Endothelial cell of umbilical vein (primary cell): Measurements from ENCODE around the gene UCKL1. TPM values are rescaled to one million over a fixed set of nuclear protein-coding genes. Genes with fewer than 3 reads are reported as not detected.
A peak's percentile ranks its signal among the peaks of the same experiment; 100 is the strongest.

Experiments
- BruUV-seq: library from RNA; stranded (reverse); fragments of 400-500 nt; replicated peaks from 2 replicates; lab custom pipeline; 2021; lab: Mats Ljungman, UMichigan
- CTCF ChIA-PET: fragments of 300-600, 350-600 bp; sonication (Branson Sonifier 250); formaldehyde crosslinking; loops from one replicate; lab custom pipeline; 2021; ENCODE audit warnings: antibody characterized with exemption, inconsistent platforms; lab: Charles Lee
- POLR2A ChIA-PET: fragments of 300-600, 350-600 bp; sonication (Branson Sonifier 250); formaldehyde crosslinking; loops from one replicate; lab custom pipeline; 2021; ENCODE audit warnings: antibody characterized with exemption, inconsistent platforms; lab: Charles Lee
- DNase-seq: peaks from one replicate; pipeline ENCODE4 v3.0.0-alpha.2; 2011; ENCODE audit warnings: low read depth, low spot score
- FAIRE-seq: peaks from 2 replicates; lab custom pipeline; 2011; peaks lifted over from hg19 to GRCh38; lab: Jason Lieb, UNC
- H2AFZ ChIP-seq: 2 replicates; pipeline ENCODE4 v1.6.0; 2012; ENCODE audit warnings: low read depth, low read length, control low read depth, inconsistent platforms
- H3K27ac ChIP-seq: 2 replicates; pipeline ENCODE4 v1.5.1; 2011; ENCODE audit warnings: low read depth, mild to moderate bottlenecking, control low read depth, low read length, moderate library complexity; ENCODE audit not compliant: insufficient read depth
- H3K27me3 ChIP-seq, 2 experiments: 2 replicates each; pipeline versions ENCODE4 v1.6.0 to v1.6.1; 2011; ENCODE audit warnings: low read length in 2 of 2, mixed read lengths in 1 of 2; ENCODE audit not compliant: control insufficient read depth in 2 of 2, insufficient read depth in 2 of 2
- H3K36me3 ChIP-seq, 2 experiments: 2 replicates in 1 of 2; 3 replicates in 1 of 2; pipeline ENCODE4 v1.5.1; 2011; ENCODE audit warnings: low read length in 2 of 2, mild to moderate bottlenecking in 1 of 2, moderate library complexity in 1 of 2; ENCODE audit not compliant: control insufficient read depth in 2 of 2, insufficient read depth in 2 of 2; ENCODE audit errors: extremely low read depth in 1 of 2
- H3K4me1 ChIP-seq: 3 replicates; pipeline ENCODE4 v1.5.1; 2011; ENCODE audit warnings: mild to moderate bottlenecking, low read length; ENCODE audit not compliant: control insufficient read depth, insufficient read depth; ENCODE audit errors: extremely low read depth
- H3K4me2 ChIP-seq: 2 replicates; pipeline ENCODE4 v1.6.1; 2011; ENCODE audit warnings: low read length, control low read depth, mixed read lengths; ENCODE audit not compliant: insufficient read depth
- H3K4me3 ChIP-seq, 3 experiments: fragments of 200-600 bp in 1 of 3; sonication (generic), shearing (Covaris generic) in 1 of 3; replicated peaks in 1 of 3; 2 replicates each; pipeline ENCODE4 v1.5.1; 2011 to 2016; ENCODE audit warnings: control low read depth in 3 of 3, low read length in 3 of 3, mild to moderate bottlenecking in 2 of 3, inconsistent platforms in 1 of 3, low read depth in 1 of 3, moderate library complexity in 1 of 3; ENCODE audit not compliant: insufficient read depth in 1 of 3
- H3K79me2 ChIP-seq: 2 replicates; pipeline ENCODE4 v1.6.0; 2012; ENCODE audit warnings: low read length, inconsistent platforms; ENCODE audit not compliant: control insufficient read depth, insufficient read depth
- H3K9ac ChIP-seq: replicated peaks from 2 replicates; pipeline ENCODE3; 2011; ENCODE audit warnings: low read length, control low read depth; ENCODE audit not compliant: insufficient read depth; ENCODE audit errors: extremely low read depth
- H3K9me1 ChIP-seq: replicated peaks from 3 replicates; pipeline ENCODE4 v1.6.0; 2011; ENCODE audit warnings: mild to moderate bottlenecking, low read length; ENCODE audit not compliant: control insufficient read depth, insufficient read depth; ENCODE audit errors: extremely low read depth
- H3K9me3 ChIP-seq: replicated peaks from 2 replicates; pipeline ENCODE4 v1.5.1; 2012; ENCODE audit warnings: low read length, inconsistent platforms; ENCODE audit not compliant: control insufficient read depth, insufficient read depth
- H4K20me1 ChIP-seq: replicated peaks from 2 replicates; pipeline ENCODE3; 2011; ENCODE audit warnings: mild to moderate bottlenecking, low read length; ENCODE audit not compliant: control insufficient read depth, insufficient read depth; ENCODE audit errors: extremely low read depth
- EZH2 ChIP-seq: IDR thresholded peaks from 2 replicates; pipeline ENCODE4 v1.6.1; 2012; ENCODE audit warnings: borderline replicate concordance, low read depth, mild to moderate bottlenecking, moderate library complexity, low read length, inconsistent platforms; ENCODE audit not compliant: severe bottlenecking
- FOS ChIP-seq: IDR thresholded peaks from 2 replicates; pipeline ENCODE4 v1.6.1; 2011; ENCODE audit warnings: mild to moderate bottlenecking, low read length, moderate library complexity, borderline replicate concordance; ENCODE audit not compliant: insufficient read depth
- JUN ChIP-seq: IDR thresholded peaks from 2 replicates; pipeline ENCODE4 v1.6.1; 2011; ENCODE audit warnings: borderline replicate concordance, low read depth; ENCODE audit not compliant: insufficient read length, insufficient read depth
- MAX ChIP-seq: IDR thresholded peaks from 2 replicates; pipeline ENCODE4 v1.6.1; 2011; ENCODE audit not compliant: insufficient read depth, insufficient read length
- MYC ChIP-seq: IDR thresholded peaks from one replicate; pipeline ENCODE4 v1.6.1; 2011; ENCODE audit warnings: mild to moderate bottlenecking, low read depth, low read length
- POLR2A ChIP-seq: IDR thresholded peaks from 2 replicates; pipeline ENCODE4 v1.6.1; 2012; ENCODE audit warnings: low read depth, mild to moderate bottlenecking, control low read depth, low read length
- POLR2AphosphoS5 ChIP-seq: IDR thresholded peaks from 2 replicates; pipeline ENCODE4 v1.6.1; 2012; ENCODE audit warnings: low read depth, mild to moderate bottlenecking, control low read depth, low read length, moderate library complexity; ENCODE audit not compliant: insufficient read depth
- dilution Hi-C: fragments of 300-500 bp; cut with MboI; formaldehyde crosslinking; loops from one replicate; pipeline ENCODE4 v1.15.0; 2019; ENCODE audit warnings: low sequenced_read_pairs; ENCODE audit not compliant: extremely low pct_ligation_motif_present
- intact Hi-C: fragments of 100-400 bp; cut with micrococcal nuclease; formaldehyde crosslinking; loops from one replicate; pipeline ENCODE4 v1.10.0; 2022
- polyA plus RNA-seq, 4 experiments: library from polyadenylated mRNA; depleted of rRNA in 3 of 4; stranded (reverse) in 3 of 4; unstranded in 1 of 4; fragments of >200 nt; gene quantifications; 2 replicates each; pipeline versions ENCODE4 v1.2.1 to v1.2.3, GENCODE V29; 2011 to 2012; ENCODE audit warnings: missing spikeins in 1 of 4
- total RNA-seq: library from RNA; stranded (reverse); gene quantifications from 2 replicates; pipeline ENCODE4 v1.2.3, GENCODE V29; 2021

UCKL1 gene
- total and polyA plus RNA-seq, 2 donors (not counting 3 experiments of a cell fraction or from before 2014, with no cell fraction given): 51.1 to 78.8 TPM

- Histone ChIP-seq H3K27me3 (no peaks in the 10 kb centered on the region), H3K4me1 (peaks cover 14% of the 10 kb centered on the region), H2AFZ (no peak overlapping the region), H3K4me2 (peak overlapping the region; percentile 96), H3K4me3 (peak overlapping the region; percentile 67 to 98 (median 86)), H3K36me3 (peaks cover 4 to 9% of the 10 kb centered on the region in 2 experiments), H3K79me2 (peaks cover 62% of the 10 kb centered on the region), H3K9me1 (no peaks in the 10 kb centered on the region), H3K27ac (peak overlapping the region; percentile 66), H3K9me3 (no peaks in the 10 kb centered on the region), H4K20me1 (peaks cover 16% of the 10 kb centered on the region), H3K9ac (peak overlapping the region; percentile 72)
- TF ChIP-seq JUN (no peak), EZH2 (no peak), POLR2A (no peak), POLR2AphosphoS5 (peak; percentile 16), FOS (no peak), MAX (no peak), MYC (no peak)
- BruUV-seq: TSS peak; percentile 42
- CTCF ChIA-PET: interaction anchor here (0.8 to 1.4 kb wide), 10 partner anchors 15 to 189 kb away, joined by 3 to 6 read pairs (median 4); partner anchors contain the start of genes ARFRP1, PRPF6, SAMD10 and TPD52L2
- POLR2A ChIA-PET: no interaction called here
- dilution Hi-C loops (no loop called here), intact Hi-C loops (loop anchor here (10.0 kb wide), 1 partner anchor 158 kb away; no protein-coding TSS in a partner anchor)
- peak; percentile 45 for DNase-seq
- no peak for FAIRE-seq
These were observed 59.7 kb downstream of the UCKL1 start for GRCh38 chr20:63896264-63897105.
